Fibroblast of skin of left biceps (primary cell): ENCODE results near the gene TMEFF2.

ENCODE experiments used
- DNase-seq, 2 experiments: peaks; one replicate each; pipeline ENCODE4 v3.0.0-alpha.2; 2013; ENCODE audit warnings: low read depth in 2 of 2

The TMEFF2 gene

DNA sequence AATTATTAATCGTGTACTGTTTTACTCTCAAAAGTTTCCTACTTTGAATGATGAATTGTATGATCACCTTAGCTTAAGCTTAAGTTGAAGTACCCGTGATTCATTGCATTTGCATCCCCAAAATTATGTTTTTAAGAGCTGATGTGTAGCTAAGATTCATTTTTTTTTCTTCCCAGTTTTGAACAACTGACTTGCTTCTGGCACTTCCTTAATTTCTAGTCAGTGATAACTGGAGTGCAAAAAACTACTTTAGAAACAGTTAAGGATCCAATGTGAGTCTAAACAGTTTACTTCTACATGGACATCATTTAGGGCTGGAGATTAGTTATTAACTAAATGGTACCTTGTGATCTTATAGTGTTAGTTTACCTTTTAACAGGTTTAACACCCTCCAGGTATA lies 223.9 kb downstream of the TMEFF2 start:
- DNase-seq = no peak

DNA sequence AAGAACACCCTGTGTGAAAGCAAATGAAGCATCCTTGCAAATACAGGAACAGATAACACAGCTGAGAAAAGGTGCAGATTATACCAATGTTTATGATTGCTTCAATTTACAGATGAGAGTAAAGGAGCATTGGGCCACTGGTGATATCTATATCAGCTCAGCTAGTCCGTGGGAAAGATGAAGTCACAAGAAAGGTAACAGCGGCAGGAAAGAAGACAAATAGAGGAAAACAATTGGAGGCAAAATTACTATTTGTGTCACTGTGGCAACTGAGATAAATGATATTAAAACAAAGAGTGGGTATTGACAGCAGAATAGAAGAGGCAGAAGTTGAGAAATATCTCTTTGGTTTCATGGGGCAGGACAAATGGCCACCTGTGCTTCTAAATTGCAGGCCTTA lies 226.6 kb downstream of the TMEFF2 start:
- DNase-seq = no peak

DNA sequence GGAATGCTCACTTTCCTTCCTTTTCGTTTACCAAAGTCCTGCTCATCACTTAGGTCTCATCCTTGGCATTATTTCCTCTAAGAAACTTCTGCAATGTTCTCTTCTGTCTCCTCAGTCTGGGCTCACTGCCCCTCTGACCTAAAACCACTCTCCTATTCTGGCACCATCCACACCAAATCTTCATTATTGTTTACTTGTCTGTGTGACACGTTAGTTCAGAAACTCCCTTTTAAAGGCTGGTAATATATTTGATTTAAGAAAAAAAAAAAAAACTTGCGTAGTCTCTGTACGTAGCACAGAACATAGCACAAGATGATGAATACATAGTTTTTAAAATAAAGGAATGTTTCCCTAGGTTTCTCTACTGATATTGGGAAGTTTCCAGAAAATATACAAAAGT lies 229.0 kb downstream of the TMEFF2 start:
- DNase-seq = no peak

DNA sequence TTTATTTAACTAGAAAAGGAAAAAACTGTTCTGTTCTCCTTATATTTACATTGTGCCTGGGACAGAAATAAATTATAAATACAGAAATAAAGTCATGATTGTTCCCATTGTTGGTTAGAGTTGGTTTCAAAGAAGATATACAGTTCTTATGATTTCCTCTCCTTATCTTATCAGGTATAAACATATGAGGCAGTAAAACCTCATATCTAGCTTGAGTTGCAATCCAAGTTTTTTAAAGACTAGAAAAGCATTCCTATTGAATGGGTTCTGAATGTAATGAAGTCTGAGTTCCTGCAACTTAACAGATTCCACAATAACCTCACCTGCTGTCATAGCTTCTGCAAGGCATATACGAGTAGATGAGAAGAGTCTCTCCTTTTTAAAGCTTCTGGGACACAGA lies 233.2 kb downstream of the TMEFF2 start:
- no peak for DNase-seq

DNA sequence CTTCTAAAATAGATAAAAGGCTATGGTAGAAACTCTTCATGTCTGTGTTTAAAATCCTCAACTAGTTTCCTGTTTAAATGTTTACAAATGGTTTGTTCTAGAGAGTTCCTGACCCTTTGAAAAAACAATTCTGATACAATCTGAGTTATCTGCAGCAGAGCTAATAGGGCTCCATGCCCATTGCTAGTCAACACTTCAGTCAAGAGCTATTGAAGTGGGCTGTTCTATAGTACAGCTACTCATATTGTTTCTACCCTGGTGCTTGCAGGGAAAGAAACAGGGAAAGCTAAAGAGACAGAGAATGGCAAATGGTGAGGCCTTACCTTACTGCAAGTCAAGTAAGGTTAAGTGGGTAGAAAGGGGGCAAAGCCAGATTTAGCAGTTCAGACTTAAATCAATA lies 235.5 kb downstream of the TMEFF2 start:
- no peak for DNase-seq

DNA sequence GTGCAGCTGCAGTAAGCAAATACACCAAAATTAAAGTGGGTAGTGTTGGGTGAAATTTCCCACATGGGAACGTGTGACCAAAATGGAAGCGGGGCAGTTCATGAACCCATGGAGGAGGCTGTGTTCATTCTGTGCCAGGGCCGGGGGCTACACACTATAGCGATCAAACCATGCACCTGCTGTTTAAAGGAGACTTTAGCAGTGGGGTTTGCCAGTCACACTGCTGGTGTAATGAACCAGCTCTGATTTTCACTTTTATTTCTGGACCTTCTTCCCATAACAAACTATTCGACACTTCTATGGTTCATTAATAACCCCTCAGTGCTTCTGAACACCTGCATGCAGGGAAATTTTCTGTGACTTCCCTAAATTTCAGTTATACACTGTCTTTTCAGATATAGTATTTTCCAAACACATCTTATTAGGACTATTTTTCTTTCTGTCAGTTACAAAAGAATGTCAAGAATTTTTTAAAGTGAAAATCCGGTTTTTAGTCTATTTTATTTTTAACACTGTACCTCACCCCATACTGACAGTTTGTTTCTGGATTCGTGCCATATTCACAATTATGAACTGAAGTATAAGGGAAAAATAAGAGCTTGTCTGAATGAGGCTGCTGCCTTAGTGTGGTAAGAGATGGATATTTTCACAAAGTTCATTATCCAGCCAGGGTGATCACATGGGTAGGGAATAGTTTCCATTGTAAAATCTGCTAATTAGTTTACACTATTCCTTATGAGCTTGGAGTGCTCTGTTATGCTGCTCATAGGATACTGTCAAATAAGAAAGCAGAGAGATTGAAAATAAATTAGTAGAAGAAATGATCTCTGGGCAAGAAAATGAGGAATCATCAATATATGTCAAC lies 236.5 kb downstream of the TMEFF2 start:
- no peak for DNase-seq

DNA sequence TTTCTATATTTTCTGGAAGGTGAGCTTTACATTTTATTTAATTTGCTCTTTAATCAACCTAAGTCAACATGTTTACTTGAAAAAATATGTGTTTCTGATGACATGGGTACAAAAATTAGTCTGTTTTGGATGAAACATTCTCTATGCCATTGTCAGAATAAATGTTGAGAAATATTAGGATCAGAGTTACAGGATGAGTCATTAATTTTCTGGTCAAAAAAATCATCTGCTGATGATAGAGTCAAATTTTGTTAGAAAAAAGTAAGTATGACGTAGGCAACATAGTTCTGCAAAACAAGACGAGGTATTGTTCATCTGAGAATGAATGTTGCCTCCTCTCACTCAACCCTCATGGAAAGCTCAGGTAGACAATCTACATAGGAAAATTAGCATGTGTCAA lies 240.3 kb downstream of the TMEFF2 start:
- DNase-seq = no peak

DNA sequence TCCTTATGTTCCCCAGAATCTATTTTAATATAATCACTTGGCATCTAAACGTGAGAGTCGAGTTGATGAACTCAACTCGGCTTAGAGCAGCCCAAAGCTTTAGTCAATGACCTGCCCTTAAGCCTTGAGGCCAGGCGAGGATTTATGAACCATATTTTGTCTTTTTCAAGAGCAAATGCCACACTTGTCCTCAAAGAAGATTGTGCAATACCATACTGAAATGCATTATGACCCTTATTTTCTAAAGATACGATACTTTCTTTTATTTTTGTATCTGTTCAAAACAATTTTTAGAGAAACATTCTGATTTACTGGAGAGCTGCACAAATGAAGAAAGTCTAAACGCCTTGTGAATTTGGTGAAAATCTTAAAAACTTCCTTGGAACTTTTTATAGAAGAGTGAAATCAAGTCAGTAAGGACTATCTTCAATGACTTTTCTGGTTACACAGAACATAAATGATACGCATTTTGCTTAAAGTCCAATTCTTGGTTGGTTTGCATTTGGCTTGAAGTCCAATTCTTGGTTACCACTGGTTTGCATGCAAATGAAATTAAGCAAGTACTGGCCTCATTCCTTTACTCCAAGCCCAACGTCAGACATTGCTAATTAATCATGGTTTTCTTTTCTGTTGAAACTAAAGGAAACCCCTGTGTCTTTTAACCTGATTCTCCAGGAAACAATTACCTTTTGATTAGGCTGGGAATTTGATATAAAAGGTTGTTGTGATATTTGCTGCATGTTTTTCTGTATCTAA lies 242.0 kb downstream of the TMEFF2 start:
- DNase-seq = no peak

DNA sequence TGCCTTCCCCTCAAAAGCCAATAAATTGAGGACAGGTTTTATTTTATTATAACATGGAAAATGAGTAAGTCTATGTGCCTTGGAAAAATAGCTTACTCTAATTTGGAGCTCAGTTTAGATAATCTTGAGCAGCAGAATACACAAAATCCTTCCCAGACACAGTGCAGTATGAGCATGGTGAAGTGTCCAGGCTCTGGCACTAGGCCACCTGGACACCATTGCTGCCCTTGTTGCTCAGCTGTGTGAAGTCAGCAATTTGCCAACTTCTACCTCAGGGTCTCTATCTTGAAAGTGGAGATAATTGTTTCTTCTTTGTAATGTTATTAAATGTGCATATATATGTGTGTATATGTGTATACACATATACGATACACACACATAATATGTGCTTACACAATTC lies 242.9 kb downstream of the TMEFF2 start:
- DNase-seq = no peak

DNA sequence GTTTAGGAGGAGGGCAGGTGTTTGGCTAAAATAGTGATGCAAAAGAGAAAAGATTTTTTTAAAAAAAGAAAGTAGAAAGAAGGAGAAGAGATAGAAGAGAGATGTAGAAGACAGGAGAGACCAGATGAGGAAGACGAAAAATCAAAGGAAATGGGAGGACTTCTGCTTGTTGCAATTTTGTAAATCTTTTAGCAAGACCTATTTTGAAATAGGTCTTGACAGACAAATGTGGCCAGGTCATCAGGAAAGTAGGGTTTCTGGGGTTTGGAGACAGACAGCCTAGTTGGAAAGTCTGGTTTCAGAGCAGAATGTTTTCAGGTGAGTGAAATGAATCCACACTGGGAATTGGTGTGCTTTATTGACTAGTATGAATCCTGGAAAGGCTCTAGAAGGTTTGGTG lies 243.4 kb downstream of the TMEFF2 start:
- DNase-seq = no peak

DNA sequence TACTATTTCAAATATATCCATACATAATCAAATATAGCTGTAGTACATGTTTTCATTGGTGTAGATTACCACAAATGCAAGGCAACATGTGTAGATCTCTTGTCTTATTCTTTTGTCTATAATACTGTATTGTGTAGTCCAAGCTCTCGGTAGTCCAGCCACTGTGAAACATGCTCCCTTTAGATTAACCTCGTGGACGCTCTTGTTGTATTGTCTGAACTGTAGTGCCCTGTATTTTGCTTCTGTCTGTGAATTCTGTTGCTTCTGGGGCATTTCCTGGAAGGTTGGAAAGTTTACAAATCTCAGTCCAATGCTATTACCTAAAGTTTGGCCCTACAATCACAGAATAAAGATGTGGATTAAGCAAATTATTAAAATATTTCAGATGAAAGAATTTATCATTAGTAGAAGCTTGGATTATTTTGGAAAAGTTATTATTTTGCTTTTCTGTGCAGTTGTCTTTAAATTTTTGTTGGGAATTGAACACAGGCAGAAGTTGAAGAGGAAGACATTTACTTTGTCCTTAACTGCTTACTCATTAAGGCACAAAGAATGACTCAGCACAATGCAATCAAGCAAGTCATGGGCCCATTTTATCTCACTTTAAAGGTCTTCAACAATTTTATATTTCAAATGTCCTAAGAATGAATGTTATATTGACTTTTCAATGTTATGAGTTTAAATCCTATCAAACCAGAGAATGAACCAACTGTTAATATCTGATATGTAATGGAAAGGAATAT lies 244.4 kb downstream of the TMEFF2 start:
- no peak for DNase-seq

DNA sequence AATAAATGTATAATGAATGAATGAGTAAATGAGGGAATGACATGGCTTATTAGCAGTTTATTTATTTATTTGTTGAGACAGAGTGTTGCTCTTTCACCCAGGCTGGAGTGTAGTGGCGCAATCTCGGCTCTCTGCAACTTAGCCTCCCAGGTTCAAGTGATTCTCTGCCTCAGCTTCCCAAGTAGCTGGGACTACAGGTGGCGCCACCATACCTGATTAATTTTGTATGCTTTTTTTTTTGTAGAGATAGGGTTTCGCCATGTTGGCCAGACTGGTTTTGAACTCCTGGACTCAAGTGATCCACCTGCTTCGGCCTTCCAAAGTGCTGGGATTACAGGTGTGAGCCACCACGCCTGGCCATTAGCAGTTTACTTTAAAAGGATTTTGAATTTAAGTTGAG lies 247.5 kb downstream of the TMEFF2 start:
- DNase-seq = no peak

DNA sequence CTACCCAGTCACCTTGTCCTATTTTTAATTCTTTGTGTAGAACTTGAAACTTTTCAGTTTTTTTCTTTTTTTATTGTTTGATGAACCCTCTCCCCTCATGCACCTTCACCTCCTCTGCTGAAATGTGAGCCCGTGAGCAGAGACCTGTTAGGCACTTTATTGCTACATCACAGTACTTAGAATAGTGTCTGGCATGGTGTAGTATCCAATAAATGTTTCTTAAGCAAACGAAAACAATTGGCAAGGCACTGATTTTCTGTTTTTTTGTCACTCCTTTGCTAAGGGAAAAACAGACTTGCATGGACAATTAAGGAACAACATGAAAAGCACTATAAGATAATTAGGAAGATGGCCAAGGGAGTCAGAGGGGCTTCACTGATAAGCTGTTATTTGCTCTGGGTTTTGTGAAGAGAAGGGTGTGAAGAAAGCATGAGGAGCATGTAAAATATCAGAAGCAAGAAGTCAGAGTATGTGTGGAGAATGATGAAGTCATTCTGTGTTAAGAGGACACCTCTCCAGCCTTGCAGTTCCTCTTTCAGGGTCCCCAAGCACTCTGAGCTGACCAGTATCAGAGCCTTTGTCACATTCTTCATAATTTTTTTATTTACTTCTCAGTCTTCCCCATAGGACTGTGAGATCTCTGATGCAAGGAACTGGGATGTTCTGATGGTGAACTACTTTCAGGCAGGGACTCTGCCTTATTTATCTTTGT lies 248.1 kb downstream of the TMEFF2 start:
- no peak for DNase-seq

DNA sequence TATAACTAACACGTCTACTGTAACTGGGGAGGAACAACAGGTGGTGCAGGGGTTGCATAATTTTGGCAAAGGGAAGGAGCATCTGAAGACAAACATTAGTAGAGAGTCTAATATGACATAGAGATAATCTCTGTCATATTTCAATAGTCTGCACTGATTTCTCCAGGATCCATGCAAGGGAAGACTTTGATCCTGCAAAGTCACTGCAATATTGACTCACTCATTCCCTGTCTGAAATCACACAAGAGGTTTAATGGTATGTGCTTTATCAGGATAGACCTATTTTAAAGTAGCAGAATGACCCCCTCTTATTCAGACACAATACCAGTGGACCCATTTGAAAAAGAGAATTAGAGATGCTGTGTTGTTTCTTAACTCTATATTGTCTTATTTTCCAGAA lies 249.1 kb downstream of the TMEFF2 start:
- DNase-seq = no peak

DNA sequence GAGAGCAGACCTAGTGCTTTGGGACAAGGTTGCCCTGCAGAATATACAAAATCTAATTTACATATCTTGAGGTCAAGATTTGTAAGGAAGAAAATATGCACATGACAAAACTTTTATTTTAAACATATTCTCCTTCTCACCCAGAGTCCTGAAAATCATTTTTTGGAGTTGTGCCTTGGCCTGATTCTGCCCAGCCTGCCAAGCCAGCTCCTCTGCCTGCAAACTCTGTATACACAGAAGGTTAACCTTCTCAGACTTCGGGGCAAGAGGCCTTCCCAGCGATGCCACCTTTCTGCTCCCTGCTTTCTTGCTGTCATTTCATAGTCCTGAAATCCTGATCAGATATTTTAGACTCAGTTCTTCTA lies 252.0 kb downstream of the TMEFF2 start:
- no peak for DNase-seq

DNA sequence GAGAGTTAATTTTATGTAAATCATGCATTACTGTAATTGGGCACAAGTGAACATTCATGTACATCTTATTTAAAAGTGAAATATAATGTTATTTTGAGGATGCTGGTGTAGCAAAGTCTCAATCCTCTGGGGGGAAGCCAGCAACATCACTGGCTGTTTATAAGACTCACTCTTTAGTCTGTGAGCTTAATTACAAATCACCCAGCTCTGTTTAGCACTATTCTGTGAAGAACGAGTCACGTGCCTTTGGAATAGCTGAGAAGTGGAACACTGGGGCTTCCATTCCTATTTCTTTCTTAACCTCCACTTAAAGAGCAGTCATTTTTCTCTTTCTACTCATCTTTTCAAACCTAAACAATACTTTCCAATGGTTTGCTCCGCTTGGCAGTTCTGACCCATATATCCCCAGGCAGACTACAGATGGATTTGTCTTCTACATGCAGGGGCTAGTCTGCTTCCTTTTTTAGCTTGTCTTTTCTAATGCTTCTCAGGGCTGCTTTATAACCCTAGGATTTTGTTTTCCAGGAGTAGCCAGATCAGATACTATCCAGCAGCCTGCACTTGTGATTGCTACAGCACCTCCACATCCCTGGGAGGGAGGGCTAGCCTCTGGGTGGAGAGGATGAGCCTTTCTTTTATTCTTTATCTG lies 252.5 kb downstream of the TMEFF2 start:
- no peak for DNase-seq

DNA sequence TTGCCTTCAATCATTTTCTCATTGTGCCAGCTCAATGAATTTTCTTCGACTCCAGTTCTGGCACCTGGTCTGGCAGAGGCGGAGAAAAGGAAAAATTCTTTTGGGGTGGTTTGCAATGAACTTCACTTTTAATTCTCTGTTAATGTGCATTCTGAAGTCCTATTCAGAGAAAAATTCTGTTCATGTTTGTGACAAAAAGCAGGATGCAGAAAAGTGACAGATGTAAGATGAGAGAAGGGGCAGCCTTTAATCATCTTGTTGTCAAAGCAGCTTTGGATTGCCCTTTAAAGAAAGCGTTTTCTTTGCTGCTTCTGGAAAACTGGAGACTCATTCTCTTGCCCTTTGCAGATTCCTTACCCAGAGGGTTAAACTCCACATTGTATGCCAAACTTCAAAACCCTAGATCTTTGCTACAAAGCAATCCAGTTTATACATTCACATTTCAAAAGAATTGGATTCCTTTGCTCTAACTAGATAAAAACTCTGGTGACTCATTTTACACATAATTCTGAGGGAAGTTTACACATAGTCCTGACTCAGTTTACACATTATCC lies 253.3 kb downstream of the TMEFF2 start:
- no peak for DNase-seq

DNA sequence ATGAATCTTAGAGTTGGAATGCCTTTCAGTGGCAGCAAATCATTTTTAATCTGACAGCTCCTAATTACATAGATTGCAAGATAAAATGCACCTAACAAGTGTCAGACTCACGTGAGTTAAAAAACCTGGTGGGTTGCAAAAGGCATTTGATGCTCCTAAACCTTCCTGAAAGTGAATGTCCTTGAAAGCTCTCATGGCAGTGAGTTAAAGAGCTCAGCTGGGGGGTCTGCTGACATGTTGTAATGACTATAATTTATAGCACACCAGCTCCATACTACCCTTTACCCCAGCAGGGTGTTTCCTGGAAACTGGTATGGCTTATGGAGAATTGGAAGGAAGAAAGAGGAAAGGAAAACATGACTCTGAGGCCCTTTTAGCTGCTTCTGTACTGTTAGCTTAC lies 256.0 kb downstream of the TMEFF2 start:
- DNase-seq = no peak

DNA sequence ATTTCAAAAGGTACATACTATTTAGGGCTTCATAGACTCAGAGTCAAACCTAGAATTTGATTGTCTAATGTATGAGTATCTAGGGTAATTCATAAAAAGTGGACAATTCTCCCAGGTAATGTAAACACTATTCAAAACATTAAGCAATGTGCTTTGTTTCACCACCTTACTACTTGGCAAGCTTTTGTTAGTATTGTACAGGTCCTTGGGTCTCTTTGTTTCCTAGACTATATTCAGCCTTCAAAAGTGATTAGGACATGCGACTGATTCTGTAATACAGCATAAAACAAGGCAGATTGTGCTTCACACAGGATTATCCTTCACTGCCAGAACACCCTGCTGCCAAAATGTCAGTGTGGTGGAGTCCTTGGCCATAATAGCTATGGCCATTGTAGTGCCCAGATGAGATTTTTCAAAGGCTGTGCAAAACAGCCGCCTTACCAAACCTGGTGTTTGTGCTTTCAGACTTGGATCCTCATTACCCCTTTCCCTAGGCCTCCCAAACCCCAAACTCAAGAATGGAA lies 257.8 kb downstream of the TMEFF2 start:
- DNase-seq = no peak

DNA sequence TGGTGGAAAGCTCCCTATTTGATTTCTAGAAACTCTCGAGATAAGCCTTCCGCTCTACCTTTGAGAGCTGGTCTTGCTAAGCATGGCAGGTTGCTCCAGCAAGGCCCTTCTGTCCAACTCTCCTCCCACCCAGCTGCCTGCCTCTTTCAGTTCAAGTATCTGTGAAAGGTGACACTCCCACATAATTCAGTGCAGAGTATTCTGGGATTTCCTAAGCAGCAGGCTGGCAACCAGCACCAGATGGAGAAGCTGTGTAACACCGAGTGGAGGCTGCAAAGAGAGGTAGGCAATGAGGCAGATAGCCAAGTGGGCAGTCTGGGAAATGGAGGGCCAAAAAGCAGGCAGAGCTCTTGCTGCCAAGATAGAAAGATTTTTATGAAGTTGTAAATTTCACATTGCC lies 259.5 kb downstream of the TMEFF2 start:
- no peak for DNase-seq
